Effector CD4-positive, alpha-beta T cell (primary cell): ENCODE measurements around the gene USP4.
"Not testable (repeated sequence)": the region's sequence is repeated elsewhere in the genome, so short reads cannot be mapped to it uniquely, and the experiment has no call there.

Experiments used
- DNase-seq: peaks from one replicate; pipeline ENCODE4 v3.0.0-alpha.2; 2020

USP4 gene

GRCh38 chr3:49349348-49350114, 9.7 kb upstream of the USP4 start:
- no peak for DNase-seq

GRCh38 chr3:49348361-49348760, 8.5 kb upstream of the USP4 start:
- not testable (repeated sequence) for DNase-seq

- DNase-seq: no peak
Observed at GRCh38 chr3:49346797-49347251, 7.0 kb upstream of the USP4 start.

- no peak for DNase-seq
Observed at GRCh38 chr3:49343163-49343562, 3.3 kb upstream of the USP4 start.

GRCh38 chr3:49341996-49342395, 2.1 kb upstream of the USP4 start:
- DNase-seq: no peak

- DNase-seq: no peak
Observed at GRCh38 chr3:49339581-49339940, 292 bp downstream of the USP4 start.

- DNase-seq: no peak
Observed at GRCh38 chr3:49333916-49334633, 5.8 kb downstream of the USP4 start.

- no peak for DNase-seq
Observed at GRCh38 chr3:49333091-49333490, 6.8 kb downstream of the USP4 start.

- no peak for DNase-seq
Observed at GRCh38 chr3:49329186-49329585, 10.7 kb downstream of the USP4 start.

GRCh38 chr3:49328350-49328749, 11.5 kb downstream of the USP4 start:
- DNase-seq: not testable (repeated sequence)

GRCh38 chr3:49327485-49327884, 12.4 kb downstream of the USP4 start:
- DNase-seq: no peak

- no peak for DNase-seq
Observed at GRCh38 chr3:49324768-49325167, 15.1 kb downstream of the USP4 start.

GRCh38 chr3:49316696-49317457, 23.0 kb downstream of the USP4 start:
- no peak for DNase-seq

- no peak for DNase-seq
Observed at GRCh38 chr3:49313896-49314688, 25.8 kb downstream of the USP4 start.

GRCh38 chr3:49311283-49311682, 28.6 kb downstream of the USP4 start:
- DNase-seq: no peak

- no peak for DNase-seq
Observed at GRCh38 chr3:49310677-49311076, 29.2 kb downstream of the USP4 start.

GRCh38 chr3:49305608-49306007, 34.2 kb downstream of the USP4 start:
- no peak for DNase-seq

GRCh38 chr3:49302613-49303012, 37.2 kb downstream of the USP4 start:
- DNase-seq: no peak

- no peak for DNase-seq
Observed at GRCh38 chr3:49300595-49300994, 39.3 kb downstream of the USP4 start.

GRCh38 chr3:49298511-49298910, 41.3 kb downstream of the USP4 start:
- no peak for DNase-seq

- no peak for DNase-seq
Observed at GRCh38 chr3:49296781-49297411, 43.0 kb downstream of the USP4 start.

- peak; percentile 3 for DNase-seq
Observed at GRCh38 chr3:49295489-49296058, 44.3 kb downstream of the USP4 start.
